Neural cell (in vitro differentiated cells): ENCODE results near the gene SORL1-AS1.

ENCODE experiments used
- EZH2 ChIP-seq: fragments of 200-600, 300-800 bp; shearing (Covaris generic), sonication (generic); IDR thresholded peaks from 2 replicates; pipeline ENCODE4 v1.6.1; 2014; ENCODE audit warnings: antibody characterized with exemption, low read length, borderline replicate concordance, mild to moderate bottlenecking; ENCODE audit not compliant: insufficient read depth, poor library complexity, severe bottlenecking
- MXI1 ChIP-seq: fragments of 450-650 bp; conservative IDR thresholded peaks from 2 replicates; pipeline ENCODE4 v1.6.1; 2014; ENCODE audit warnings: antibody characterized with exemption, mild to moderate bottlenecking; ENCODE audit not compliant: poor library complexity, severe bottlenecking
- POLR2AphosphoS5 ChIP-seq: IDR thresholded peaks from 2 replicates; pipeline ENCODE4 v1.6.1; 2012
- RAD21 ChIP-seq: fragments of 450-650 bp; conservative IDR thresholded peaks from 2 replicates; pipeline ENCODE4 v1.6.1; 2014; ENCODE audit warnings: antibody characterized with exemption, mild to moderate bottlenecking, moderate library complexity
- TAF1 ChIP-seq: IDR thresholded peaks from 2 replicates; pipeline ENCODE4 v1.6.1; 2012; ENCODE audit warnings: low read depth
- TF ChIP-seq, protein P1 (sequence below): fragments of 450-650 bp; IDR thresholded peaks from 2 replicates; pipeline ENCODE4 v1.5.1; 2014; ENCODE audit warnings: antibody characterized with exemption, mild to moderate bottlenecking, moderate library complexity; ENCODE audit not compliant: poor library complexity, severe bottlenecking
- TF ChIP-seq, protein P2 (sequence below): IDR thresholded peaks from 2 replicates; pipeline ENCODE4 v1.6.1; 2012; ENCODE audit warnings: borderline replicate concordance

DNA sequence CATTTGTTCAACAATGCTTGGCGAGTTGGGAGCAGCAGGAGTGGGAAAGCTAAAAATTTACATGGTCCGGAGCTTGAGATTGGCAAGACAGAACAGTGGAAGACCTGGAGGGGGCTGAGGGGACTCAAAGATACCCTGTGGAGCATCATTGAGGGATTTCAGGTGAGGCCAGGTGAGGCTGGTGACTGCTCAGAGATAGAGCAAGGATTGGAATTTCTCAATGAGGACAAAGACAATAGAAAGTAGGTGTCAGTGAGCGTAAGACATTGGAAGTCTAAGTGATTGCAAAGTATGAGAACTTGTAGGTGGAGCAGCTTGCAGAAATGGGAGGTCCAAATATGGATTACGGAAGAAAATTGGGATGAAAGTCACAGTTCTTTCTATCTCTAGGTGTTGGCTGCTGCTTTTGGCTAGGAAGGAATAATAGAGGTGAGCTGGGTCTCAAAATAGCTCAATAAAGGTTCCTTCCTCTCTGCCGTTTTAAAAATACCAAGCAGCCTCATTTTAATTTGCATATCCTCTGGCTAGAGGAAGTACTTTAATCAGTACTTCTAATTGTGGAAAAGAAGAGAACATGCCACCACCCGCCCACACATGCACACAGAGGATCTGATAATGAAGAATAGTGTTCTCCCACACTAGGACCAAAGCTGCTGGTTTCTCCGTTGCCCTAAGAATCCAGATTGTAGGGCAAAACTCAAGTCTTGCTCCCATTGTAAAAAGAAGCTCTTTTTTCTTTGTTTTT is 41.8 kb upstream of the SORL1-AS1 start:
- TF ChIP-seq POLR2AphosphoS5, result no peak
- TF ChIP-seq, protein P1, sequence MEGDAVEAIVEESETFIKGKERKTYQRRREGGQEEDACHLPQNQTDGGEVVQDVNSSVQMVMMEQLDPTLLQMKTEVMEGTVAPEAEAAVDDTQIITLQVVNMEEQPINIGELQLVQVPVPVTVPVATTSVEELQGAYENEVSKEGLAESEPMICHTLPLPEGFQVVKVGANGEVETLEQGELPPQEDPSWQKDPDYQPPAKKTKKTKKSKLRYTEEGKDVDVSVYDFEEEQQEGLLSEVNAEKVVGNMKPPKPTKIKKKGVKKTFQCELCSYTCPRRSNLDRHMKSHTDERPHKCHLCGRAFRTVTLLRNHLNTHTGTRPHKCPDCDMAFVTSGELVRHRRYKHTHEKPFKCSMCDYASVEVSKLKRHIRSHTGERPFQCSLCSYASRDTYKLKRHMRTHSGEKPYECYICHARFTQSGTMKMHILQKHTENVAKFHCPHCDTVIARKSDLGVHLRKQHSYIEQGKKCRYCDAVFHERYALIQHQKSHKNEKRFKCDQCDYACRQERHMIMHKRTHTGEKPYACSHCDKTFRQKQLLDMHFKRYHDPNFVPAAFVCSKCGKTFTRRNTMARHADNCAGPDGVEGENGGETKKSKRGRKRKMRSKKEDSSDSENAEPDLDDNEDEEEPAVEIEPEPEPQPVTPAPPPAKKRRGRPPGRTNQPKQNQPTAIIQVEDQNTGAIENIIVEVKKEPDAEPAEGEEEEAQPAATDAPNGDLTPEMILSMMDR, result no peak
- TF ChIP-seq EZH2, result no peak
- no peak for TF ChIP-seq TAF1
- TF ChIP-seq, protein P2, sequence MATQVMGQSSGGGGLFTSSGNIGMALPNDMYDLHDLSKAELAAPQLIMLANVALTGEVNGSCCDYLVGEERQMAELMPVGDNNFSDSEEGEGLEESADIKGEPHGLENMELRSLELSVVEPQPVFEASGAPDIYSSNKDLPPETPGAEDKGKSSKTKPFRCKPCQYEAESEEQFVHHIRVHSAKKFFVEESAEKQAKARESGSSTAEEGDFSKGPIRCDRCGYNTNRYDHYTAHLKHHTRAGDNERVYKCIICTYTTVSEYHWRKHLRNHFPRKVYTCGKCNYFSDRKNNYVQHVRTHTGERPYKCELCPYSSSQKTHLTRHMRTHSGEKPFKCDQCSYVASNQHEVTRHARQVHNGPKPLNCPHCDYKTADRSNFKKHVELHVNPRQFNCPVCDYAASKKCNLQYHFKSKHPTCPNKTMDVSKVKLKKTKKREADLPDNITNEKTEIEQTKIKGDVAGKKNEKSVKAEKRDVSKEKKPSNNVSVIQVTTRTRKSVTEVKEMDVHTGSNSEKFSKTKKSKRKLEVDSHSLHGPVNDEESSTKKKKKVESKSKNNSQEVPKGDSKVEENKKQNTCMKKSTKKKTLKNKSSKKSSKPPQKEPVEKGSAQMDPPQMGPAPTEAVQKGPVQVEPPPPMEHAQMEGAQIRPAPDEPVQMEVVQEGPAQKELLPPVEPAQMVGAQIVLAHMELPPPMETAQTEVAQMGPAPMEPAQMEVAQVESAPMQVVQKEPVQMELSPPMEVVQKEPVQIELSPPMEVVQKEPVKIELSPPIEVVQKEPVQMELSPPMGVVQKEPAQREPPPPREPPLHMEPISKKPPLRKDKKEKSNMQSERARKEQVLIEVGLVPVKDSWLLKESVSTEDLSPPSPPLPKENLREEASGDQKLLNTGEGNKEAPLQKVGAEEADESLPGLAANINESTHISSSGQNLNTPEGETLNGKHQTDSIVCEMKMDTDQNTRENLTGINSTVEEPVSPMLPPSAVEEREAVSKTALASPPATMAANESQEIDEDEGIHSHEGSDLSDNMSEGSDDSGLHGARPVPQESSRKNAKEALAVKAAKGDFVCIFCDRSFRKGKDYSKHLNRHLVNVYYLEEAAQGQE, result no peak
- TF ChIP-seq RAD21, result no peak
- TF ChIP-seq MXI1, result no peak
